NT2/D1 (cell line): Measurements from ENCODE around the gene NKD1.
"Not testable (repeated sequence)": the region's sequence is repeated elsewhere in the genome, so short reads cannot be mapped to it uniquely, and the experiment has no call there.

ENCODE experiments used
- DNase-seq: peaks from one replicate; pipeline ENCODE4 v3.0.0-alpha.2; 2011; ENCODE audit warnings: low read depth, low spot score
- H3K27me3 ChIP-seq: 2 replicates; pipeline ENCODE4 v1.6.0; 2011; ENCODE audit warnings: mild to moderate bottlenecking; ENCODE audit not compliant: insufficient read length, insufficient read depth
- H3K36me3 ChIP-seq: 2 replicates; pipeline ENCODE4 v1.6.1; 2011; ENCODE audit warnings: mild to moderate bottlenecking, low read length, mixed read lengths; ENCODE audit not compliant: insufficient read depth, insufficient read length
- H3K4me1 ChIP-seq: 2 replicates; pipeline ENCODE4 v1.5.1; 2011; ENCODE audit not compliant: insufficient read depth, insufficient read length
- H3K4me3 ChIP-seq: 2 replicates; pipeline ENCODE4 v1.5.1; 2011; ENCODE audit warnings: low read depth; ENCODE audit not compliant: insufficient read length
- H3K9ac ChIP-seq: 2 replicates; pipeline ENCODE4 v1.6.0; 2011; ENCODE audit warnings: low read depth; ENCODE audit not compliant: insufficient read length
- H3K9me3 ChIP-seq: 2 replicates; pipeline ENCODE4 v1.5.1; 2011; ENCODE audit warnings: mild to moderate bottlenecking, low read length; ENCODE audit not compliant: insufficient read depth
- SUZ12 ChIP-seq: IDR thresholded peaks from 2 replicates; pipeline ENCODE4 v1.6.1; 2011; ENCODE audit not compliant: insufficient read length, insufficient read depth; ENCODE audit errors: extremely low read depth
- YY1 ChIP-seq: IDR thresholded peaks from 2 replicates; pipeline ENCODE4 v1.6.1; 2011; ENCODE audit not compliant: insufficient read length, insufficient read depth
- ZNF274 ChIP-seq: IDR thresholded peaks from 2 replicates; pipeline ENCODE4 v1.6.1; 2011; ENCODE audit warnings: mild to moderate bottlenecking, low read depth, low read length

Gene NKD1

DNA sequence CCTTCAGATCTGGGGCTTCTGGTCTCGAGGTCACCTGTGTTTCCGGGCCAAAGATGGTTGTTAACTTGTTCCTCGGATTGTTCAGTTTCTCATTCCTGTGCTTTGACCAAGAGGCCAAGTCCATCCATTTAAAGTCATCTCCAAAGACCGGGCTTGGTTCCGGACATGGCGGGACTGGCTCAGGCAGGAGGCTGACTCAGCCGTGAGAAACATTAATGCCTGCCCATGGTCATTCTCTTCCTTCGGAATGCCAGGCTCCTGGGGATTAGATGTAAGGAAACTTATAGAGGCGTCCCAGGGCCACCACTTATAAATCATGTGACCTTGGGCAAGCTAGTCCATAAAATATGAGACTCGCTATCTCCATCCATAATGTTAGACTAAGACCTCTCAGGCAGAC is 13.6 kb upstream of the NKD1 start:
- DNase-seq = no peak
- no peak for TF ChIP-seq SUZ12
- no peak for TF ChIP-seq YY1
- TF ChIP-seq ZNF274 = no peak
- peaks cover 3% of the 10 kb centered on the region; the same call in 1 of the 2 replicates for H3K9me3 ChIP-seq
- H3K4me1 ChIP-seq = peaks cover 4% of the 10 kb centered on the region
- H3K4me3 ChIP-seq = no peak overlapping the region
- no peaks in the 10 kb centered on the region for H3K27me3 ChIP-seq
- no peak overlapping the region for H3K9ac ChIP-seq
- no peaks in the 10 kb centered on the region for H3K36me3 ChIP-seq

DNA sequence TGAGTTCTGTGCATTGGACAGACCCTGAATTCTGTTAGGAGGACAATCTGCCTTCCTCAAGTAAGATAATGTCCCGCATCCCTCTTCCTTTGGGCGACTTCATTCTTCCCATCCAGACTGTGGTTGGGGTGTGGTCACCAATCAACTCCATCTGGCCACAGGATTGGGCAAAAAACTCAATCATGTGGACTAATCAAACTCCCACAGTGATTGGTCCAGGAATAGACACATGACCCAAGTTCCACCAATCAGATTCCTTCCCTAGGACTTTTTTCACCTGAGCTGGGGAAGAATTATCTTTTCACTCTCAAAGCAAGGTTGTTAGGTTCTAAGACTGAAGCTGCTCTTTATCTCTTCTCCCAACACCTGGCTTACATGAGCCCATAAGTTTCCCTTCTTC is 13.2 kb upstream of the NKD1 start:
- Histone ChIP-seq H3K27me3 (no peaks in the 10 kb centered on the region), H3K9me3 (no peaks in the 10 kb centered on the region), H3K4me1 (peaks cover 7% of the 10 kb centered on the region), H3K9ac (no peak overlapping the region), H3K36me3 (no peaks in the 10 kb centered on the region), H3K4me3 (no peak overlapping the region)
- DNase-seq = no peak
- TF ChIP-seq YY1 (no peak), ZNF274 (no peak), SUZ12 (no peak)

DNA sequence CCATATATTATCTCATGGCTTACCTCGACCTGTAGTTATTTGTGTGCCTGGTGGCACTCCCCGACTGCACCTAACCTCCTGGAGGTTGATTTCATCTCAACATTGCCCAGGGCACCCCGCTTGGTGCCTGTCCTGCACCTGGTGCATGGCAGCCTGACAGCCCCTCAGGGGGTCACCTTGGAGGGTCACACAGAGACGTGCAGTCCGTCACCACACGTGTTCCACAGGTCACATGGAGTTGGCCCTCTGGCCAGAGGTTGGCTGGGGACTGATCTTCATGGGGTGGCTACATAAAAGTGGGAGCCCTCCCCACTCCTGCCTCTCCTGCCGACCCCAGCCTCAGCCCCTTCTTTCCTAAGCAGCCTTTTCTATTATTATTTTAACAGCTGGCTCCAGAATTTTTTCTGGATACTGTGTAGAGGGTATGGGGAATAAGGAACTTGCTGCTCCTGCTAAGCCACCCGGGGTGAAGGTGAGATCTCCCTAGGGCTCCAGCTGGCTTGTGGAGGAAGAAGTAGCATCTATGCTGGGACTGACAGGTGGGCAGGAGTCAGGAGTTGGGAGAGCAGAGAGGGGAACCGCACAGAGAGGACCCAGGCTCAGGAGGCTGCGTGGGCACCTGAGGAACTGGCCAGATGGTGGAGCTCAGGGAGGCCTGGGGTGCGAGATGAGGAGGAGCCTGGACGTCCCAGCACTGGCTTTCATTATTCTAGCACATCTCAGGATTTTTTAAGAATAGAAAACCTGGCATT is 12.5 kb upstream of the NKD1 start:
- H3K4me3 ChIP-seq = no peak overlapping the region
- peaks cover 12% of the 10 kb centered on the region for H3K4me1 ChIP-seq
- TF ChIP-seq ZNF274 = no peak
- TF ChIP-seq SUZ12 = no peak
- TF ChIP-seq YY1 = no peak
- no peaks in the 10 kb centered on the region for H3K27me3 ChIP-seq
- H3K9ac ChIP-seq = no peak overlapping the region
- DNase-seq = no peak
- no peaks in the 10 kb centered on the region for H3K9me3 ChIP-seq
- no peaks in the 10 kb centered on the region for H3K36me3 ChIP-seq

DNA sequence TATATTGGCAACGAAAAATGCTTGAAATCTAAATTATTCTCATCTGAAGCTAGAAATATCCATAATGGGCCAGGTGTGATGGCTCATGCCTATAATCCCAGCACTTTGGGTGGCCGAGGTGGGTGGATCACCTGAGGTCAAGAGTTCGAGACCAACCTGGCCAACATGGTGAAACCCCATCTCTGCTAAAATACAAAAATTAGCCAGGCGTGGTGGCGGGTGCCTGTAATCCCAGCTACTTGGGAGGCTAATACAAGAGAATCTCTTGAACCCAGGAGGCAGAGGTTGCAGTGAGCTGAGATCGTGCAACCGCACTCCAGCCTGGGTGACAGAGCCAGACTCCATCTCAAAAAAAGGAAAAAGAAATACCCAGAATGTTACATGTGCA is 11.9 kb upstream of the NKD1 start:
- DNase-seq, H3K9me3 ChIP-seq, H3K27me3 ChIP-seq, H3K9ac ChIP-seq, H3K36me3 ChIP-seq, H3K4me3 ChIP-seq: not testable (repeated sequence)
- H3K4me1 ChIP-seq = peaks cover 12% of the 10 kb centered on the region

DNA sequence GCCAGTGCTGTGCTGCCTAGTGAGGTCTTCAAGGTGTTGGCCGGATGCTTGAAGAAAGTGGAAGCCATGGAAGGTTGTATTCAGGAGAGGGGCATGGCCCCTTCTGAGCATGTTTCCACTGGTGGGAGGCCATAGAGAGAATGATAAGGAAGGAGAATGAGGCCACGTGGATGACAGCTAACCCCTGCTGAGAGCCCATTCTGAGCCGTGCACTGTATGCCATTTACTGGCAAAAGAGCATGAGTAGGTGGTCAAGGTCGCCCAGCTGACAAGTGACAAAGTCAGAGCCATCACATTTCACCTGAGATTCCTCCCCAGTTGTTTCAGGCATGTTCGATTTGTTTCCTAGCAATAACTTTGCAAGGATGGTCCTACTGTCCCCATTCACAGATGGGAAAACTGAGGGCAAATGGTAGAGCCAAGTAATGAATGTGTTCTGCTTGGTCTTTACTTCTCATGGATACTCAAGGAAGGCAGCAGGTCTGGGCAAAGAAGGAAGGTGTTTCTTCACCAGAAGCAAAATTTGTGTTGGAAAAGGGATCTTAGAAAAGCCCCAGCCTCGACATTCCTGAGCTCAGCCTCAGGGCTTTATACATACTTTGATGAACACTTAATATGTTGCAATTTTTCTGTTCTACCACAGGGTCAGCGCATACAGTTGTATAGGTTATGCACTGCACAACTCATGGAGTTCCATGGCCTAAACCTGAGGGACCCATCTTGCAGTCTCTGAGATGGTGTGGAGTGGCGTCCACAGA is 10.5 kb upstream of the NKD1 start:
- Histone ChIP-seq H3K36me3 (no peaks in the 10 kb centered on the region), H3K4me3 (no peak overlapping the region), H3K27me3 (no peaks in the 10 kb centered on the region), H3K4me1 (peaks cover 12% of the 10 kb centered on the region), H3K9ac (no peak overlapping the region), H3K9me3 (0 out of 2 replicates have a peak, but pooled peaks cover under 1% of the 10 kb centered on the region)
- TF ChIP-seq YY1 (no peak), SUZ12 (no peak), ZNF274 (no peak)
- no peak for DNase-seq

DNA sequence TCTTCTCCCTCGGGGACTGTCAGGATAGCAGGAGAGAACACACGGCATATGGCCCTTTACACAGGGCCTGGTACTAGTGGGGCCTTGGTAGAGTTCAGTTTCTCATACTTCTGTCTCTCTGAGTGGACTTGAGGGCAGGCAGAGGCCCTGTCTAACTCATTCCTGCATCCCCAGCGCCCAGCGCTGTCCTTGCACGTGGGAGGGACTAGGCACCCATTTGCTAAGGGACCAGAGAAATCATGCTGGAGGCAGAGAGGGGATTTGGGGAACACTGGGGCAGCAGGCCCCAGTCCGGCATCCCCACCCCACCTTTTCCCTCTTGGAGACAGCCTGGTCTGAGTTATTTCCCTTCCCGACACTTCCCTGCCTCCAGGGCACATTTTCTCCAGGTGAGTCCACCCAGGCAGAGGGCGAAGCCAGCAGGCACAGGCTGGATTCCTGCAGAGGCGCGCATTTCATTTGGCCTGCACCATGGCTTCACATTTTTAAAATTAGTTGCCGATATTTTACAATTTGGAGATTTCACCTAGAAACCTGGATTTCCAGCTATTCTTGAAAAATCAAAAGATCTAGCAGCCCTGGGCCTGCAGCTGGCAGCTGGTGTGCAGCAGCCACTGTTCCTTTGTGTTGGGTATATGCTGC is 9.7 kb upstream of the NKD1 start:
- no peak for TF ChIP-seq ZNF274
- Histone ChIP-seq H3K9me3 (0 out of 2 replicates have a peak, but pooled peaks cover 8% of the 10 kb centered on the region), H3K4me3 (no peak overlapping the region), H3K9ac (no peak overlapping the region), H3K4me1 (peaks cover 12% of the 10 kb centered on the region), H3K36me3 (no peaks in the 10 kb centered on the region), H3K27me3 (no peaks in the 10 kb centered on the region)
- DNase-seq = no peak

DNA sequence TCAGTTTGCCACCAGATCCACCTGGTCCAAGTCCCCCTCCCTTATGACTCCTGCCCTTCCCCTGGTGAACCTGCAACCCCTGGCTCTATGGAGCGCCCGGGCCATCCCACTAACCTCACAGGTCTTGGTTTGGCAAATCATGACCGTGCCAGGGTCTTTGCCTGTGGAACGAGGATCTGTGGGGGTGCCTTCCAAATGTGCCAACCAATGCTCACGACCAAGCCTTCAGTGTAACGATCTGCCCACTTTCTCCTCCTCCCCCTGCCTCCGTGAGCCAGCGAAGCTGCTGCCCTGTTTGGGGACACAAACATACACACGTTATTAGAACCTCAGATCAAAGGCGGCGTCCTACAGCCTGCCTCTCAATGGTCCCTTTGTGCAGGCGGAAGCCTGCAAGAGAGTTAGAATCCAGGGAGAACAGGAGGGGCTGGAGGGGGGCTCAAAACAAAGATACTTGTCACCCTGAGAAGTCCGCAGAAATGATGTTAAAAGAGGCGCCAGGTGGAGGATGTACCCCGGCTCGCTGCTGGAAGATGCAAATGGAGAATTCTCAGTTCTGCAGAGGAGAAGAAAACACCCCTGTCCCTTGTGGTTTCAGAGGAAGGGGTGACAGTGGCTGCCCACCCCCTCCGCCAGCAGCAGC is 9.0 kb upstream of the NKD1 start:
- Histone ChIP-seq H3K4me3 (no peak overlapping the region), H3K9ac (no peak overlapping the region)

More for the DNA sequence above, 9.0 kb upstream of the NKD1 start:
- no peak for DNase-seq
- H3K4me1 ChIP-seq = peaks cover 12% of the 10 kb centered on the region
- H3K27me3 ChIP-seq = peaks cover 3% of the 10 kb centered on the region
- TF ChIP-seq YY1 (no peak), ZNF274 (no peak), SUZ12 (no peak)
- 0 out of 2 replicates have a peak, but pooled peaks cover 10% of the 10 kb centered on the region for H3K9me3 ChIP-seq
- no peaks in the 10 kb centered on the region for H3K36me3 ChIP-seq
